ENCODE data around the gene GABRA1. TPM values are rescaled to one million over a fixed set of nuclear protein-coding genes. Genes with fewer than 3 reads are reported as not detected.

GABRA1 gene
- not detected in 2 replicates for total RNA-seq

GRCh38 chr5:161847941-161848391 is at the start of gene GABRA1:
Gene GABRA1 (plus strand): TSS chr5:161848120. CDS start chr5:161850811, 2,691 bp downstream.

Other genes with a start within 250 kb of the GABRA1 start
- not detected in 2 replicates for gene GABRA6, start 162.4 kb upstream of the GABRA1 start, total RNA-seq
- gene GABRG2, start 219.7 kb downstream of the GABRA1 start, total RNA-seq, result not detected in 2 replicates

Data from bronchus fibroblast of lung (primary cell).